Measurements from ENCODE around the gene RASSF7. TPM values are rescaled to one million over a fixed set of nuclear protein-coding genes. Genes with fewer than 3 reads are reported as not detected.
A peak's percentile ranks its signal among the peaks of the same experiment; 100 is the strongest.

RASSF7 gene
- total RNA-seq, 2 experiments from 2014 or later, result 14.1 to 15.7 TPM

GRCh38 chr11:605286-606129 is 44.7 kb downstream of the RASSF7 start:
- DNase-seq (no peak), ATAC-seq (ENCODE audit: poor library complexity) (no peak)
- ChIA-PET CTCF (no interaction called here), POLR2A (no interaction called here)
- H3K4me3 Mint-ChIP-seq, result no peak overlapping the region
- no peaks in the 10 kb centered on the region for H3K4me1 Mint-ChIP-seq (ENCODE audit: low read depth)
- Histone ChIP-seq H3K9me3 (ENCODE audit: control insufficient read depth in 1 of 2, insufficient read depth in 1 of 2, low read length in 2 of 2) (no peaks in the 10 kb centered on the region), H3K4me1 (ENCODE audit: insufficient read depth, low read length) (no peaks in the 10 kb centered on the region), H3K4me3 (ENCODE audit: low read length) (no peak overlapping the region), H3K36me3 (ENCODE audit: insufficient read depth, low read length) (peaks cover 89% of the 10 kb centered on the region), H3K27me3 (ENCODE audit: control insufficient read depth in 1 of 2, insufficient read depth in 2 of 2, low read length in 2 of 2) (no peaks in the 10 kb centered on the region), H3K27ac (ENCODE audit: low read depth in 1 of 2, low read length in 2 of 2) (no peak overlapping the region)
- peaks cover 53% of the 10 kb centered on the region for H3K36me3 Mint-ChIP-seq (ENCODE audit: low read depth)
- H3K9me3 Mint-ChIP-seq, result no peaks in the 10 kb centered on the region
- no peak for TF ChIP-seq CTCF (IDR thresholded peaks at IDR 0.05)
- no peak overlapping the region for H3K27ac Mint-ChIP-seq
- no peaks in the 10 kb centered on the region for H3K27me3 Mint-ChIP-seq
- intact Hi-C loops (cut with DNase I, micrococcal nuclease), result no loop called here

GRCh38 chr11:606245-606644 is 45.5 kb downstream of the RASSF7 start:
- Mint-ChIP-seq H3K27me3 (no peaks in the 10 kb centered on the region), H3K9me3 (no peaks in the 10 kb centered on the region), H3K4me3 (no peak overlapping the region), H3K4me1 (ENCODE audit: low read depth) (no peaks in the 10 kb centered on the region), H3K36me3 (ENCODE audit: low read depth) (peaks cover 58% of the 10 kb centered on the region), H3K27ac (no peak overlapping the region)
- H3K9me3 ChIP-seq (ENCODE audit: control insufficient read depth in 1 of 2, insufficient read depth in 1 of 2, low read length in 2 of 2), result no peaks in the 10 kb centered on the region
- POLR2A ChIA-PET, result interaction anchor here (0.6 kb wide), 1 partner anchor 1792 kb away, joined by 3 read pairs; no protein-coding TSS in a partner anchor
- TF ChIP-seq CTCF (IDR thresholded peaks at IDR 0.05), result no peak
- H3K4me3 ChIP-seq (ENCODE audit: low read length), result no peak overlapping the region
- no peak overlapping the region for H3K27ac ChIP-seq (ENCODE audit: low read depth in 1 of 2, low read length in 2 of 2)
- ATAC-seq (ENCODE audit: poor library complexity) (no peak), DNase-seq (no peak)
- CTCF ChIA-PET, result no interaction called here
- H3K27me3 ChIP-seq (ENCODE audit: control insufficient read depth in 1 of 2, insufficient read depth in 2 of 2, low read length in 2 of 2), result no peaks in the 10 kb centered on the region
- H3K4me1 ChIP-seq (ENCODE audit: insufficient read depth, low read length), result no peaks in the 10 kb centered on the region
- H3K36me3 ChIP-seq (ENCODE audit: insufficient read depth, low read length), result peaks cover 93% of the 10 kb centered on the region
- intact Hi-C loops (cut with DNase I, micrococcal nuclease), result no loop called here

- Mint-ChIP-seq H3K36me3 (ENCODE audit: low read depth) (peaks cover 58% of the 10 kb centered on the region), H3K27me3 (no peaks in the 10 kb centered on the region), H3K9me3 (no peaks in the 10 kb centered on the region), H3K4me1 (ENCODE audit: low read depth) (peaks cover 3% of the 10 kb centered on the region), H3K4me3 (no peak overlapping the region), H3K27ac (no peak overlapping the region)
- H3K36me3 ChIP-seq (ENCODE audit: insufficient read depth, low read length), result peaks cover 92% of the 10 kb centered on the region
- no peak overlapping the region for H3K27ac ChIP-seq (ENCODE audit: low read depth in 1 of 2, low read length in 2 of 2)
- intact Hi-C loops (cut with DNase I, micrococcal nuclease), result no loop called here
- no peaks in the 10 kb centered on the region for H3K4me1 ChIP-seq (ENCODE audit: insufficient read depth, low read length)
- no peak for TF ChIP-seq CTCF (IDR thresholded peaks at IDR 0.05)
- H3K4me3 ChIP-seq (ENCODE audit: low read length), result no peak overlapping the region
- no peak for ATAC-seq (ENCODE audit: poor library complexity)
- DNase-seq, result peak in 1 of 14 experiments; percentile 23
- ChIA-PET POLR2A (interaction anchor here (0.6 kb wide), 1 partner anchor 1791 kb away, joined by 3 read pairs; no protein-coding TSS in a partner anchor), CTCF (interaction anchor here (0.6 kb wide), 1 partner anchor 59 kb away, joined by 3 read pairs; no protein-coding TSS in a partner anchor)
- H3K27me3 ChIP-seq (ENCODE audit: control insufficient read depth in 1 of 2, insufficient read depth in 2 of 2, low read length in 2 of 2), result no peaks in the 10 kb centered on the region
- no peaks in the 10 kb centered on the region for H3K9me3 ChIP-seq (ENCODE audit: control insufficient read depth in 1 of 2, insufficient read depth in 1 of 2, low read length in 2 of 2)
Measured at GRCh38 chr11:607020-607780, 46.4 kb downstream of the RASSF7 start.

Data from CD4-positive, alpha-beta T cell (primary cell).